Peyer's patch (tissue), 4 donors: ENCODE measurements around the gene ERCC8.

ENCODE experiments used
- CTCF ChIP-seq, 6 experiments: fragments of 450-650 bp in 4 of 6; fragments of 200-600 bp in 2 of 6; sonication (generic) in 1 of 6; IDR thresholded peaks; one replicate each; pipeline ENCODE4 v1.5.1; 2017 to 2019; ENCODE audit warnings: antibody characterized with exemption in 6 of 6, mild to moderate bottlenecking in 3 of 6, moderate library complexity in 1 of 6
- POLR2A ChIP-seq, 2 donors: fragments of 450-650 bp; IDR thresholded peaks; one replicate each; pipeline ENCODE4 v1.5.1; 2017; ENCODE audit warnings: antibody characterized with exemption in 2 of 2, mild to moderate bottlenecking in 2 of 2, moderate library complexity in 2 of 2

- TF ChIP-seq POLR2A (IDR thresholded peaks at IDR 0.05) (no peak), CTCF (IDR thresholded peaks at IDR 0.05) (no peak)
Observed at GRCh38 chr5:60888359-60889061, 56.4 kb downstream of the ERCC8 start.
